ENCODE measurements around the gene WDR7. TPM values are rescaled to one million over a fixed set of nuclear protein-coding genes. Genes with fewer than 3 reads are reported as not detected.

Gene WDR7
- total RNA-seq, 2 experiments from 2014 or later, result 21.5 to 23.1 TPM

DNA sequence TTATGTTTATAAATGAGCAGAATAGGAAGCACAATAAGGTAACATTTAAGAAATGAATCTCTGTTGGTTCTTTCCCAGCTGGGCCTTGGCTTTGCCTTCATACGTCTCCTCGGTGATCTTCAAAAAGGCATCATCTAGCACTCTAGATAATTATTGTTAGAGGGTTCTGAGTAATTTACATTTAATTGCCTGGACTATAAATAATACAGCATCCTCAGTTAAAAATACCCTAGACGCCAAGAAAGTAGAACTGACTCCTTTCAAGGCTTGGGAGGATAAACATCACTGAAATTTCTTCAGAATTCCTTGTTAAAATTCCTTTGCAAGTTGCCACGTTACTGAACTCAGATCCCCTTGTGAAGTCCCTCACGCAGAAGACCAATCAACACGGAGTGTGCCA, 296.1 kb downstream of the WDR7 start:
- ATAC-seq, result no peak
- DNase-seq, result no peak
- Mint-ChIP-seq H3K4me3 (no peak overlapping the region), H3K27me3 (no peaks in the 10 kb centered on the region), H3K9me3 (ENCODE audit: low read depth) (no peaks in the 10 kb centered on the region), H3K36me3 (ENCODE audit: low read depth) (peaks cover 7% of the 10 kb centered on the region), H3K4me1 (no peaks in the 10 kb centered on the region), H3K27ac (no peak overlapping the region)
- ChIA-PET CTCF (no interaction called here), POLR2A (interaction anchor here (0.7 kb wide), 1 partner anchor 11 kb away, joined by 6 read pairs; no protein-coding TSS in a partner anchor)
- intact Hi-C loops (cut with DNase I, micrococcal nuclease), result no loop called here

DNA sequence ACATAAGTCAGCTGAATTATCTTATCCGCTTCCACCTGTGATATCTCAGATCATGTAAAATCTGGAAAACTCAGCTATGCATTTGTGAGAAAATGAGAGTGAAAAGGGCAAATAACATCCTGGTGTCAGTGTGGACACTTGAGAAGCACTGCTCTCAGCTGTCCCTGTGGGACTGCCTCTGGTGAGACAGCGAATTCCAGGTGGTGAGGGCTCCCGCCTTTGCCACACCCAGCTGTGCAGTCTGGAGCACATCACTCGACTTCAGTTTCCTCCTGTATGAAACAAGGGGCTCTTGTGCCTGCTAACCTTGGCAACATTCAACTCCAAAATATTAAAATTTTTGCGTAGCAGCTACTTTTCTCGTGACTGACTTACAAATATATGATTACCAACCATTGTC, 300.9 kb downstream of the WDR7 start:
- DNase-seq (no peak), ATAC-seq (no peak)
- CTCF ChIA-PET, result interaction anchor here (0.6 to 0.9 kb wide), 2 partner anchors 27 to 266 kb away, joined by 3 read pairs; no protein-coding TSS in a partner anchor
- Mint-ChIP-seq H3K27me3 (no peaks in the 10 kb centered on the region), H3K27ac (no peak overlapping the region), H3K9me3 (ENCODE audit: low read depth) (no peaks in the 10 kb centered on the region), H3K4me3 (no peak overlapping the region), H3K36me3 (ENCODE audit: low read depth) (peaks cover 6% of the 10 kb centered on the region), H3K4me1 (no peaks in the 10 kb centered on the region)
- intact Hi-C loops (cut with DNase I, micrococcal nuclease), result no loop called here
- POLR2A ChIA-PET, result no interaction called here

DNA sequence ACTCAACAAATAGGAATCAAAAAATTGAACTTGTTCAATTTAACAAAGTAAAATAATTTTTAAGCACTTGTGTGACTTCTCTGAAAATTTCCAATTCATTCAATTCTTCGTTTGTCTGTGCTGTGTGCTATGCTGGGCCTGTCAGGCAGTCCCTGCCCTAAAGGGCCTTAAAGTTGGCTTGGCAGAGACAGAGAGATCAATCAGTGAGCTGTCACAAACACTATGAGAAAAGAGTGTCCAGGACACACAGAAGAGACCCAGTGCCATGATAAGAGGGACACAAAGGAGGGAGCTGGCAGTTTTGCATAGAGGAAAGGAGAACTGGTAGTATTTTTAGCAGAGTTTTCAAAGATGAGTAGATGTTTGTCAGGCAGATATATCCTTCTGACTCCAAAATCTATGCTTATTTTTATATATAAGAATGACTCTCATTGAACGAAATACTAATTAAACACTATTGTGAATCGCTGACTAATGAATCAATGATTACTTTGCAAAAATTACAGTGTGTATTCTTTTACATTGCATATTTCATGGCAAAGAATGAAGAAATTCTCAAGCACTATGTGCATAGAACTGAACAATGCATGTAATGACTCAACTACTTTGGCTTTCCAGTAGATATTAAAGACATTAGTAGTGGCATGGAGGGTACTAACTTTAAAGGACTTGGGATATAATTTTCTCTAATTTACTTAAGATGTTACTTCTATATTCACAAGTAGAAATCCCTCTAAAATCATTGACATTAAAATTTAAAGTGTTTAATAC, 302.5 kb downstream of the WDR7 start:
- DNase-seq, result no peak

DNA sequence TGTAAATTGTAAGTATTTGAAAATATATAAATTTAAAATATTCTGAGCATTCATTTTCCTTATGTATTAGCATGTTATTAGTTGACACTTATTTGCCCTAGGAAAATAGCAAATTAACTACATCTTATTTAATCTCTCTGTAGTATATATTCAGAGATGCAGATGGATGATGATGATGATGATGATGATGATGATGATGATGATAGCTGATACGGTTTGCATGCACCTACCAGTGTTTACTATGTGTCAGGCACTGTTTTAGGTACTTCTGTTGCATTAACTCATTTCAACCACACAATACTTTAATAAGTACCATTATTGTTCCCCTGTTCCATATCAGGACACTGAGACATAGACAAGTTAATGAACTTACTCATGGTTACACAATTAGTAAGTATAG, 304.3 kb downstream of the WDR7 start:
- Mint-ChIP-seq H3K4me3 (no peak overlapping the region), H3K27ac (no peak overlapping the region), H3K4me1 (no peaks in the 10 kb centered on the region), H3K27me3 (no peaks in the 10 kb centered on the region), H3K36me3 (ENCODE audit: low read depth) (peaks cover 1% of the 10 kb centered on the region), H3K9me3 (ENCODE audit: low read depth) (no peaks in the 10 kb centered on the region)
- intact Hi-C loops (cut with DNase I, micrococcal nuclease), result no loop called here
- POLR2A ChIA-PET, result interaction anchor here (0.5 kb wide), 1 partner anchor 41 kb away, joined by 3 read pairs; no protein-coding TSS in a partner anchor
- CTCF ChIA-PET, result interaction anchor here (1.0 to 1.5 kb wide), 2 partner anchors 86 to 193 kb away, joined by 3 read pairs; no protein-coding TSS in a partner anchor
- DNase-seq, result no peak
- ATAC-seq, result no peak

More for the DNA sequence above, 302.5 kb downstream of the WDR7 start:
- Mint-ChIP-seq H3K4me1 (no peaks in the 10 kb centered on the region), H3K36me3 (ENCODE audit: low read depth) (peaks cover 4% of the 10 kb centered on the region), H3K27ac (no peak overlapping the region), H3K9me3 (ENCODE audit: low read depth) (no peaks in the 10 kb centered on the region), H3K4me3 (no peak overlapping the region), H3K27me3 (no peaks in the 10 kb centered on the region)
- ATAC-seq, result no peak
- CTCF ChIA-PET, result no interaction called here
- intact Hi-C loops (cut with DNase I, micrococcal nuclease), result no loop called here
- POLR2A ChIA-PET, result no interaction called here

DNA sequence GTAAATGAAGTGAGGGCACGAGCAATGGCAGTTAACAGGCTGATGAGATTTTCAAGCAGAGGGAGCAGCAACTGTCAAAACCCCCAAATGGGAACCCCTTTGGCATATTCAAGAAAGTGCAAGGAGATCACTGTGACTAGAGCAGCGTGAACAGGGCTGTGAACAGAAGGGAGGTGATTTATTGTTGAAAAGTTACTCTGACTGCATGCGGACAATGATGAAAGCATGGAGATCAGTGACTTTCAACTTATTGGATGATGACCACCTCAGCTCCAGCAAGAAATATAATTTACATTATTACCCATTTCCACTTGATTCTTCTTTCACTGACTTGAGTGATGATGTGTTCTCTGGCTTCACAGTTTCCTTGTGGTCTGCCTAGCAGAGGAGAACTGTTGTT, 308.0 kb downstream of the WDR7 start:
- no peak for ATAC-seq
- Mint-ChIP-seq H3K27ac (no peak overlapping the region), H3K36me3 (ENCODE audit: low read depth) (peaks cover 16% of the 10 kb centered on the region), H3K4me3 (no peak overlapping the region), H3K4me1 (no peaks in the 10 kb centered on the region), H3K9me3 (ENCODE audit: low read depth) (no peaks in the 10 kb centered on the region), H3K27me3 (no peaks in the 10 kb centered on the region)
- intact Hi-C loops (cut with DNase I, micrococcal nuclease), result no loop called here
- CTCF ChIA-PET, result interaction anchor here (0.8 kb wide), 1 partner anchor 39 kb away, joined by 3 read pairs; no protein-coding TSS in a partner anchor
- POLR2A ChIA-PET, result no interaction called here
- DNase-seq, result no peak

DNA sequence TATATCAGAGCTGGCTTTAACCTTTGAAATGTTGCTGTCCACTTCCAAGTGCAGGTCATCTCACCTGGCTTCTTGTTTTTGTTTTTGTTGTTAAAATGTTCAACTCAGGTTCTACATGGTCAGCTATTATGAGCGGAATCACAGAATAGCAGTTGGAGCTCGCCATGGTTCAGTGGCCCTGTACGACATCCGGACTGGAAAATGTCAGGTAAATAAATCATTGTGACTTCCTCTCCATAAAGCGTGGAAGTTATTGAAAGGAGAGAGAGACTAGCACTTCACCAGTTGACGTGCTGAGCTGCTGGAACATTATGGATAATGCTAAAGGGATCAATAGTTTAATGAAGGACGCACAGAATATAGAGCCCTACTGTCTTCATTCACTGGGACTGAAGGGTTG, 311.2 kb downstream of the WDR7 start:
- no peak overlapping the region for H3K4me3 Mint-ChIP-seq
- H3K9me3 Mint-ChIP-seq (ENCODE audit: low read depth), result no peaks in the 10 kb centered on the region
- DNase-seq, result no peak
- H3K4me1 Mint-ChIP-seq, result no peaks in the 10 kb centered on the region
- H3K27me3 Mint-ChIP-seq, result no peaks in the 10 kb centered on the region
- H3K36me3 Mint-ChIP-seq (ENCODE audit: low read depth), result peaks cover 16% of the 10 kb centered on the region
- H3K27ac Mint-ChIP-seq, result no peak overlapping the region
- intact Hi-C loops (cut with DNase I, micrococcal nuclease), result no loop called here
- no peak for ATAC-seq
- CTCF ChIA-PET, result interaction anchor here (0.6 to 0.8 kb wide), 2 partner anchors 130 to 1116 kb away, joined by 3 read pairs; no protein-coding TSS in a partner anchor
- POLR2A ChIA-PET, result no interaction called here

DNA sequence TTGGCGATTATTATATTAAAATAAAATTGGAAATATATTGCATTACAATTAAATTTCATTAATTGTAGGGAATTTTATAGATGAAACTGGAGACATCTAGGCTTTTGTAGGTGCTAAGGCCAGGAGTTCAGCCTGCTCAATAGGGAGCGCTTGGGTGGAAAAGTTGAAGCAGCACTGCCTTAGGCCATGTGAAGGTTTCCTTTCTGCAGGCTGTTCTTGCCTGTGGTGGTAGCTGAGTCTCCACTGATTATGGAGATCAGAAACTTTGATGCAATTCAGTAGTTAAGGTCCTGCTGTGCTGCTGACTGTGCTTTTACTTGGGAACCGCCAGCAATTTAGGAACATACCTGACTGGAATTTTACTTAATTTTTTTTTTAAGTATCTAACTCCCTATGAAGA, 315.9 kb downstream of the WDR7 start:
- ATAC-seq, result no peak
- Mint-ChIP-seq H3K9me3 (ENCODE audit: low read depth) (no peaks in the 10 kb centered on the region), H3K36me3 (ENCODE audit: low read depth) (peaks cover 24% of the 10 kb centered on the region), H3K27me3 (no peaks in the 10 kb centered on the region), H3K4me1 (no peaks in the 10 kb centered on the region), H3K27ac (no peak overlapping the region), H3K4me3 (no peak overlapping the region)
- intact Hi-C loops (cut with DNase I, micrococcal nuclease), result no loop called here
- DNase-seq, result no peak
- CTCF ChIA-PET, result no interaction called here
- POLR2A ChIA-PET, result no interaction called here

DNA sequence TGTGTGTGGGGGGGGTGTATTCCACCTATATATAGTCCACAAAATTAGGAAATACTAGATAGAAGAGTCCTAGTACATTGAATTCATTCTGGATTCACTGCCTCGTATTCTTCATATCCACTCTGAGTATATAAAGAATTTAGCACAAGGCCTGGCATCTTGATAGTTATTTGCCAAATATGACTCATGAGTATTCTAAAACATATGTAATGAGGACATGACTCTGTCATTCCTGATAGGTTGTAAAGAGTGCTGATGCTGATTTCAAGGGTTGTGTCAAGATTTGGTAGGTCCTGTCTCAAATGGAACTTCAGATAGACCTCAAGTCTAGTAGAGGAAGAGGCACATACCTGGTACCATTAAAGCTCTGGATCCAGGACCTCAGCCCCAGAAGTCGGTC, 322.3 kb downstream of the WDR7 start:
- H3K27ac Mint-ChIP-seq, result no peak overlapping the region
- H3K9me3 Mint-ChIP-seq (ENCODE audit: low read depth), result no peaks in the 10 kb centered on the region
- no peak overlapping the region for H3K4me3 Mint-ChIP-seq
- H3K27me3 Mint-ChIP-seq, result no peaks in the 10 kb centered on the region
- H3K4me1 Mint-ChIP-seq, result no peaks in the 10 kb centered on the region
- POLR2A ChIA-PET, result no interaction called here
- DNase-seq, result no peak
- peaks cover 18% of the 10 kb centered on the region for H3K36me3 Mint-ChIP-seq (ENCODE audit: low read depth)
- no peak for ATAC-seq
- intact Hi-C loops (cut with DNase I, micrococcal nuclease), result no loop called here
- CTCF ChIA-PET, result no interaction called here

DNA sequence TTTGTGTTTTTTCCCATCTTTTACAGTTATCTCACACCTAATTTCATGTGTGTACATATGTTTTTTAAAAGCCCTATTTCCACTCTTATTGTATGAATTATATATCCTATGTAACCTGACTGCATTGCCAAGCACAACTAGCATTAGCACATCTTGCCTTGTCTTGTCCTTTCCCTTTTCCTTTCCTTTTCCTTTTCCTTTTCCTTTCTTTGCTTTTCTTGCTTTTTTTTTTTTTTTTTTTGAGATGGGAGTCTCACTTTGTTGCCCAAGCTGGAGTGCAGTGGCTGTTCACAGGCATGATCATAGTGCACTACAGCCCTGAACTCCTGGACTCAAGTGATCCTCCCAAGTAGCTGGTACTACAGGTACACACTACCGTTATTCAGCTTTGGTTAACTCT, 323.0 kb downstream of the WDR7 start:
- no peak overlapping the region for H3K27ac Mint-ChIP-seq

DNA sequence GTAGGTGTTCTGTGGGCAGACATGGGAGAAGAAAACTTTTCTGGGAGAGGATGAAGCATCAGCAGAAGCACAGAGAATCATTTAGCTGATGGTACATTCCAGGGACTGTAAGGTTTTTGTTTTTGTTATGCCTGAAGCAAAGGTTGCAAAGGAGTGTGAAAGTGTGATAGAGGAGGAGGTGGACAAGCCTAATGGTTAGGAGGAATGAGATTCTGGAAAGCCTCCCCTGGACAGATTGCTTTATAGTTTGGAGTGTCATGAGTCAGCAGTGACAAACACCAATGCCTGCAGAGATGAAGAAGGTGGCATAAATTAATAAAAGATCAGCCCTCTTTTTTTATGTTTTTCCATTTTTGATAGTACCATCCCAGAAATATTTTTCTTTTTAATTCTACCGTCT, 324.1 kb downstream of the WDR7 start:
- POLR2A ChIA-PET, result no interaction called here
- no peaks in the 10 kb centered on the region for H3K4me1 Mint-ChIP-seq
- H3K27me3 Mint-ChIP-seq, result no peaks in the 10 kb centered on the region
- ATAC-seq (no peak), DNase-seq (no peak)
- H3K9me3 Mint-ChIP-seq (ENCODE audit: low read depth), result no peaks in the 10 kb centered on the region
- CTCF ChIA-PET, result no interaction called here
- intact Hi-C loops (cut with DNase I, micrococcal nuclease), result no loop called here
- no peak overlapping the region for H3K27ac Mint-ChIP-seq
- H3K36me3 Mint-ChIP-seq (ENCODE audit: low read depth), result peaks cover 13% of the 10 kb centered on the region
- no peak overlapping the region for H3K4me3 Mint-ChIP-seq

More for the DNA sequence above, 323.0 kb downstream of the WDR7 start:
- Mint-ChIP-seq H3K27me3 (no peaks in the 10 kb centered on the region), H3K4me1 (no peaks in the 10 kb centered on the region), H3K9me3 (ENCODE audit: low read depth) (no peaks in the 10 kb centered on the region), H3K36me3 (ENCODE audit: low read depth) (peaks cover 14% of the 10 kb centered on the region), H3K4me3 (no peak overlapping the region)
- intact Hi-C loops (cut with DNase I, micrococcal nuclease), result no loop called here
- no peak for DNase-seq
- ChIA-PET CTCF (no interaction called here), POLR2A (no interaction called here)
- no peak for ATAC-seq

DNA sequence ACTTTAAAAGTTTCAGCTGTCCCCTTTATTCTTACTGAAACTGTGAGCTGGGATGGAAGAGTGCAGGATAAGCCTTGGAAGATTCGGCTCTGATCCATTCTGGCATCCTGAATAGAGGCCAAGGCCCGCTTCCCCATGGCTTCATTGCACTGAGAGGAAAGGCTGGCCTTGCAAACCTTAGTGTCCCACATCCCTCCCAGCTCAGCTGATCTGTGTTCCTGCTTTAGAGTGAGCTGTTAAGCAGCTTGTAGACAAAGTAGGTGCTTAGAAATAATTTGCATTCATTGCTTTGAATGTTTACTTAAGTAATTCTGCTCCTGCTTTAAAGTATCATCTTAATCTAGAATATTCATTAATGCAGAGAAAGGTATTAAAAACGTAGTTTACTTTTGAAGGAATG, 326.1 kb downstream of the WDR7 start:
- Mint-ChIP-seq H3K4me1 (no peaks in the 10 kb centered on the region), H3K4me3 (no peak overlapping the region), H3K27ac (no peak overlapping the region), H3K36me3 (ENCODE audit: low read depth) (peaks cover 11% of the 10 kb centered on the region), H3K27me3 (no peaks in the 10 kb centered on the region), H3K9me3 (ENCODE audit: low read depth) (no peaks in the 10 kb centered on the region)
- ChIA-PET POLR2A (no interaction called here), CTCF (interaction anchor here (0.7 kb wide), 1 partner anchor 540 kb away, joined by 3 read pairs; no protein-coding TSS in a partner anchor)
- DNase-seq (no peak), ATAC-seq (no peak)
- intact Hi-C loops (cut with DNase I, micrococcal nuclease), result no loop called here

DNA sequence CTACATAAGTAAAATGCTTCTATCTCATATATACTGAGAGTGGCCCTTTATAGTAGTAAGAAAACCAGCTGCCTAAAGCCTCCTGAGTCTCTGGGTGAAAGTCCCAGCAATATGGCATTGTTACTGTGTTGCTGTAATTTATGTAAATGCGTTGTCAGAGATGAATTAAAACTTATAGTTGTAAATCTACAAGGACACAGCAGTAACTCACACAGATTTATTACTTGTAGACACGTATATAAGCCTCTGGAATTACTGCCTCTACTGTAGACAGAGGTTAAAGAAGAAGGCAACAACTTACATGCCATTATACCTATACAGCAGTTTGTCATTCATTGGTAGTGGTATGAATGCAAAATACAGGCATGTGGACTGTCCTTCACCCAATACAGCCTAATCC, 326.6 kb downstream of the WDR7 start:
- Mint-ChIP-seq H3K4me3 (no peak overlapping the region), H3K36me3 (ENCODE audit: low read depth) (peaks cover 10% of the 10 kb centered on the region), H3K27ac (no peak overlapping the region), H3K27me3 (no peaks in the 10 kb centered on the region), H3K9me3 (ENCODE audit: low read depth) (no peaks in the 10 kb centered on the region), H3K4me1 (no peaks in the 10 kb centered on the region)
- DNase-seq, result no peak
- no peak for ATAC-seq
- POLR2A ChIA-PET, result interaction anchor here (0.6 kb wide), 1 partner anchor 265 kb away, joined by 4 read pairs; no protein-coding TSS in a partner anchor
- intact Hi-C loops (cut with DNase I, micrococcal nuclease), result no loop called here
- CTCF ChIA-PET, result no interaction called here
